Suprapubic skin (tissue), 4 donors: Measurements from ENCODE around the gene NEMF. TPM values are rescaled to one million over a fixed set of nuclear protein-coding genes. Genes with fewer than 3 reads are reported as not detected.

Experiments
- DNase-seq, 2 donors: peaks; one replicate each; pipeline ENCODE4 v3.0.0-alpha.2; 2019; ENCODE audit warnings: low spot score in 2 of 2
- H3K27ac ChIP-seq: fragments of 200-600 bp; sonication (generic); one replicate; pipeline ENCODE4 v1.5.1; 2019
- H3K27me3 ChIP-seq: fragments of 200-600 bp; sonication (generic); one replicate; pipeline ENCODE4 v1.5.1; 2019
- H3K36me3 ChIP-seq: fragments of 200-600 bp; sonication (generic); one replicate; pipeline ENCODE4 v1.5.1; 2019
- H3K4me1 ChIP-seq: fragments of 200-600 bp; sonication (generic); one replicate; pipeline ENCODE4 v1.5.1; 2019
- H3K4me3 ChIP-seq: fragments of 200-600 bp; sonication (generic); one replicate; pipeline ENCODE4 v1.5.1; 2019; ENCODE audit warnings: mild to moderate bottlenecking
- H3K9me3 ChIP-seq: fragments of 200-600 bp; sonication (generic); one replicate; pipeline ENCODE4 v1.5.1; 2019
- EP300 ChIP-seq: sonication (generic); formaldehyde crosslinking; IDR thresholded peaks from one replicate; pipeline ENCODE4 v1.6.1; 2017; ENCODE audit warnings: antibody characterized with exemption
- POLR2A ChIP-seq, 2 donors: fragments of 450-650 bp; IDR thresholded peaks; one replicate each; pipeline ENCODE4 v1.6.1; 2017; ENCODE audit warnings: antibody characterized with exemption in 2 of 2, mild to moderate bottlenecking in 2 of 2, moderate library complexity in 2 of 2
- POLR2AphosphoS5 ChIP-seq, 3 donors: sonication (generic); formaldehyde crosslinking; IDR thresholded peaks; one replicate each; pipeline ENCODE4 v1.6.1; 2017; ENCODE audit warnings: antibody characterized with exemption in 3 of 3
- WGBS: methylation state at CpG from one replicate; pipeline ENCODE4 v1.1.5; 2018; 5-methylcytosine and 5-hydroxymethylcytosine counted together
- total RNA-seq, 4 donors: library from RNA; depleted of rRNA; stranded (reverse); fragments of >200 nt; gene quantifications; one replicate each; pipeline ENCODE4 v1.1.0, GENCODE V29; 2016
- TF ChIP-seq, protein P1 (sequence below), 2 donors: fragments of 200-600 bp in 1 of 2; fragments of 450-650 bp in 1 of 2; sonication (generic) in 1 of 2; IDR thresholded peaks; one replicate each; pipeline ENCODE4 v1.5.1; 2016 to 2019; ENCODE audit warnings: antibody characterized with exemption in 2 of 2, mild to moderate bottlenecking in 1 of 2, moderate library complexity in 1 of 2

NEMF gene
- total RNA-seq = 100 to 1,000 TPM in 1 of 4 donors, 10 to 100 TPM in 3; 70.6 to 181 (median 81.5) TPM

- H3K4me3 ChIP-seq = peak within 1 kb of the TSS; percentile 79
- no peaks in the 10 kb centered on the region for H3K27me3 ChIP-seq
- no peaks in the 10 kb centered on the region for H3K9me3 ChIP-seq
- peaks cover 31% of the 10 kb centered on the region for H3K4me1 ChIP-seq
- H3K27ac ChIP-seq = peak within 1 kb of the TSS; percentile 92
- 0% methylated on average over 32 of the region's 49 CpGs for WGBS
- peaks cover 17% of the 10 kb centered on the region for H3K36me3 ChIP-seq
- DNase-seq = peak; percentile 86 to 91
- peak; percentile 26 to 56 (median 55) for TF ChIP-seq POLR2AphosphoS5 (IDR thresholded peaks at IDR 0.05)
- no peak for TF ChIP-seq EP300
- TF ChIP-seq POLR2A (IDR thresholded peaks at IDR 0.05) = peak in 1 of 2 donors; percentile 84
- TF ChIP-seq, protein P1, sequence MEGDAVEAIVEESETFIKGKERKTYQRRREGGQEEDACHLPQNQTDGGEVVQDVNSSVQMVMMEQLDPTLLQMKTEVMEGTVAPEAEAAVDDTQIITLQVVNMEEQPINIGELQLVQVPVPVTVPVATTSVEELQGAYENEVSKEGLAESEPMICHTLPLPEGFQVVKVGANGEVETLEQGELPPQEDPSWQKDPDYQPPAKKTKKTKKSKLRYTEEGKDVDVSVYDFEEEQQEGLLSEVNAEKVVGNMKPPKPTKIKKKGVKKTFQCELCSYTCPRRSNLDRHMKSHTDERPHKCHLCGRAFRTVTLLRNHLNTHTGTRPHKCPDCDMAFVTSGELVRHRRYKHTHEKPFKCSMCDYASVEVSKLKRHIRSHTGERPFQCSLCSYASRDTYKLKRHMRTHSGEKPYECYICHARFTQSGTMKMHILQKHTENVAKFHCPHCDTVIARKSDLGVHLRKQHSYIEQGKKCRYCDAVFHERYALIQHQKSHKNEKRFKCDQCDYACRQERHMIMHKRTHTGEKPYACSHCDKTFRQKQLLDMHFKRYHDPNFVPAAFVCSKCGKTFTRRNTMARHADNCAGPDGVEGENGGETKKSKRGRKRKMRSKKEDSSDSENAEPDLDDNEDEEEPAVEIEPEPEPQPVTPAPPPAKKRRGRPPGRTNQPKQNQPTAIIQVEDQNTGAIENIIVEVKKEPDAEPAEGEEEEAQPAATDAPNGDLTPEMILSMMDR (IDR thresholded peaks at IDR 0.05) = peak; percentile 62 to 72
These were observed at the start of gene NEMF for GRCh38 chr14:49852301-49853157. Gene NEMF (minus strand): TSS chr14:49852788. CDS start chr14:49852753, 35 bp downstream.

GRCh38 chr14:49900973-49901372 lies 48.4 kb upstream of the NEMF start:
- Histone ChIP-seq H3K27me3 (no peaks in the 10 kb centered on the region), H3K27ac (no peak overlapping the region), H3K9me3 (no peaks in the 10 kb centered on the region), H3K4me1 (peaks cover 35% of the 10 kb centered on the region), H3K4me3 (no peak overlapping the region), H3K36me3 (no peaks in the 10 kb centered on the region)
- 95% methylated on average over 1 of the region's 1 CpG for WGBS
- TF ChIP-seq, protein P1 (IDR thresholded peaks at IDR 0.05) = no peak
- TF ChIP-seq POLR2AphosphoS5 (IDR thresholded peaks at IDR 0.05) (no peak), EP300 (no peak), POLR2A (IDR thresholded peaks at IDR 0.05) (no peak)
- no peak for DNase-seq

DNA sequence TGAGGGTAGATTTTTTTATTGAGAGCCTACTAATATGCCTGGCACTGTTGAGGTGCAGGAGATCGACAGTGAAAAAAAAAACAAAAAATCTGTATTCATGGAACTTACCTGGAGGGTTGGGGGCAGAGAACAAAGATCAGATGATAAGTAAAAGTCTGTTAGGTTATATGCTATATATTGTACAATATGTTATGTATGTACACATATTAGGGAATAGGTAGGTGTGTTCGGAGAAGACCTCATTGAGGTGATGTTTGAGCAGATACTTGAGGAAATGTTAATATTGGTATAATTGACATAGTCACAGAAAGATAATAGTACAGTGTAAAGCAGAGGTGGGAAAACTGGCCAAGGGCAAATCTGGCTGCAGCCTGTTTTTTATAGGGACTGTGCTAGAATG lies 45.9 kb upstream of the NEMF start:
- Histone ChIP-seq H3K36me3 (peaks cover 4% of the 10 kb centered on the region), H3K4me1 (peaks cover 46% of the 10 kb centered on the region), H3K9me3 (no peaks in the 10 kb centered on the region), H3K4me3 (peak overlapping the region; percentile 10), H3K27me3 (no peaks in the 10 kb centered on the region), H3K27ac (peak overlapping the region; percentile 58)
- whole genome bisulfite sequencing = 59% methylated on average over 2 of the region's 2 CpGs
- no peak for TF ChIP-seq POLR2A (IDR thresholded peaks at IDR 0.05)
- TF ChIP-seq POLR2AphosphoS5 (IDR thresholded peaks at IDR 0.05) = no peak
- no peak for TF ChIP-seq EP300
- TF ChIP-seq, protein P1 (IDR thresholded peaks at IDR 0.05) = no peak
- no peak for DNase-seq

- H3K27me3 ChIP-seq = no peaks in the 10 kb centered on the region
- peaks cover 46% of the 10 kb centered on the region for H3K4me1 ChIP-seq
- no peaks in the 10 kb centered on the region for H3K9me3 ChIP-seq
- DNase-seq = no peak
- 48% methylated on average over 1 of the region's 1 CpG for WGBS
- TF ChIP-seq, protein P1 (IDR thresholded peaks at IDR 0.05) = no peak
- no peak for TF ChIP-seq EP300
- TF ChIP-seq POLR2AphosphoS5 (IDR thresholded peaks at IDR 0.05) = no peak
- no peak for TF ChIP-seq POLR2A (IDR thresholded peaks at IDR 0.05)
- H3K4me3 ChIP-seq = peak overlapping the region; percentile 10
- H3K36me3 ChIP-seq = peaks cover 4% of the 10 kb centered on the region
- H3K27ac ChIP-seq = peak overlapping the region; percentile 58
These were observed 45.4 kb upstream of the NEMF start for GRCh38 chr14:49897965-49898364.

DNA sequence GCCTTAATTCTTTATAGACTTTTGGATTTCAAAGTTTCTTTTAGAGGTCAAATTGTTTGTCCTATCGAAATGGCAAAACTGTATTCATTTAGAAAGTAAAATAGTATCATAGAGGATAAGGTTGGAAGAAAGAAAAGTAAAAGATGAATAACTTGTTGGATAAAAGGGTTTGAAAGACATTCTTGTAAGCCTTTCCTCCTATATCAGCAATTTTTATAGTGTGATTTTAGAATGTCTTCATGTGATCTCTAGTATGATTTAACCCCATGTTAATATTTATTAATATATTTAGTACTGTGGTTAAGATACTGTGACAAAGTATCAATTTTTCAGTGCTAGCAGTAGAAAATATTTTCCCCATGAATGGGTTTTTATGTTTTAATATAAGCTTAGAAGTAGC lies 44.8 kb upstream of the NEMF start:
- H3K27ac ChIP-seq = peak overlapping the region; percentile 58
- H3K27me3 ChIP-seq = no peaks in the 10 kb centered on the region
- 56% methylated on average over 1 of the region's 1 CpG for whole genome bisulfite sequencing
- TF ChIP-seq POLR2A (IDR thresholded peaks at IDR 0.05) = no peak
- TF ChIP-seq POLR2AphosphoS5 (IDR thresholded peaks at IDR 0.05) = no peak
- no peak for TF ChIP-seq EP300
- TF ChIP-seq, protein P1 (IDR thresholded peaks at IDR 0.05) = no peak
- no peaks in the 10 kb centered on the region for H3K9me3 ChIP-seq
- no peak for DNase-seq
- peaks cover 46% of the 10 kb centered on the region for H3K4me1 ChIP-seq
- peak overlapping the region; percentile 10 for H3K4me3 ChIP-seq
- peaks cover 4% of the 10 kb centered on the region for H3K36me3 ChIP-seq
